ENCODE measurements around the gene MCTP2. TPM values are rescaled to one million over a fixed set of nuclear protein-coding genes. Genes with fewer than 3 reads are reported as not detected.
A peak's percentile ranks its signal among the peaks of the same experiment; 100 is the strongest.

The MCTP2 gene
- polyA plus RNA-seq, 3 donors: 2.4 to 7.4 (median 7.3) TPM

DNA sequence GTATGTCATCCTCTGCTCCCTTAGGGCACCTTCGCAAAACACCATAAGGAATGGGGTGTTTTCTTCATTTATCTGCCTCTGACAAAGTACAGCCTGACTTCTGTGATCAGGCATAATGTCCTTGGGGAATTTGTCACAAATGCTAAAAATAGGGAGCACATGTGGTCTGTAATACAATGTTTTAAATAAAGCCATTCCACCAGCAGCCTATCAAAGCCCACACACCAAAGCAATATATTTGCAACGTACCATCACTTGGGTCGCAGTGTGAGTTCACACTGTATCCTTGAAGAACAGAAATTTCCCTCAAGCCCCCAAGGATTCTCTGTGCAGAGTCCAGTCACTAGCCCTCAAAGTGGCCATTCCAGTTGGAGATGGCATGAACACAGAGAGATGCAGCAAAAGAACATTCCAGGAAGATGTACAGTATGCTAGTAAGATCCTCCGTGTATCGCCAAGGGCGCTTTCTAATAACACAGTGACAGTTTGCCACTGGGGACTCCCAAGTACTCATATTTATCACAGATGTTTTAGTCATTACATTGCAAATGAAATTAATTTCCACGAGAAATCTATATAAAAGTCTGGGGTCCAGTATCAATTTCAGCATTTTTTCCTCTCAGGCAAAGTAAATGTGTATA lies 246.7 kb downstream of the MCTP2 start:
- Mint-ChIP-seq H3K4me1 (no peaks in the 10 kb centered on the region), H3K9me3 (peaks cover 0 to 6% (median 1%) of the 10 kb centered on the region in 7 donors), H3K4me3 (no peak overlapping the region), H3K27me3 (ENCODE audit: low read depth in 3 of 3) (no peaks in the 10 kb centered on the region), H3K27ac (no peak overlapping the region), H3K36me3 (peaks cover 37 to 87% of the 10 kb centered on the region in 2 donors)
- H3K4me1 ChIP-seq (ENCODE audit: control insufficient read depth in 1 of 2, insufficient read depth in 2 of 2, low read length in 2 of 2): no peaks in the 10 kb centered on the region
- intact Hi-C loops (cut with micrococcal nuclease): no loop called here
- peaks cover 0 to 28% of the 10 kb centered on the region in 2 donors for H3K36me3 ChIP-seq (replicated peaks in 1 of 2; ENCODE audit: control insufficient read depth in 1 of 2, insufficient read depth in 2 of 2, low read length in 2 of 2)
- WGBS (ENCODE audit: insufficient coverage): 100% methylated on average over 1 of the region's 7 CpGs
- H3K27me3 ChIP-seq (ENCODE audit: control insufficient read depth in 2 of 2, insufficient read depth in 2 of 2, low read length in 2 of 2): no peaks in the 10 kb centered on the region
- no peak overlapping the region for H3K27ac ChIP-seq (ENCODE audit: low read depth in 1 of 2, low read length in 2 of 2)
- H3K9ac ChIP-seq (ENCODE audit: insufficient read depth, low read length, poor library complexity, severe bottlenecking): no peak overlapping the region
- no peak overlapping the region for H2AFZ ChIP-seq (ENCODE audit: insufficient read depth, low read depth, low read length, poor library complexity, severe bottlenecking)
- H3K9me3 ChIP-seq (replicated peaks in 1 of 2; ENCODE audit: control insufficient read depth in 1 of 2, insufficient read depth in 1 of 2, low read length in 2 of 2): no peaks in the 10 kb centered on the region
- TF ChIP-seq, protein P1, sequence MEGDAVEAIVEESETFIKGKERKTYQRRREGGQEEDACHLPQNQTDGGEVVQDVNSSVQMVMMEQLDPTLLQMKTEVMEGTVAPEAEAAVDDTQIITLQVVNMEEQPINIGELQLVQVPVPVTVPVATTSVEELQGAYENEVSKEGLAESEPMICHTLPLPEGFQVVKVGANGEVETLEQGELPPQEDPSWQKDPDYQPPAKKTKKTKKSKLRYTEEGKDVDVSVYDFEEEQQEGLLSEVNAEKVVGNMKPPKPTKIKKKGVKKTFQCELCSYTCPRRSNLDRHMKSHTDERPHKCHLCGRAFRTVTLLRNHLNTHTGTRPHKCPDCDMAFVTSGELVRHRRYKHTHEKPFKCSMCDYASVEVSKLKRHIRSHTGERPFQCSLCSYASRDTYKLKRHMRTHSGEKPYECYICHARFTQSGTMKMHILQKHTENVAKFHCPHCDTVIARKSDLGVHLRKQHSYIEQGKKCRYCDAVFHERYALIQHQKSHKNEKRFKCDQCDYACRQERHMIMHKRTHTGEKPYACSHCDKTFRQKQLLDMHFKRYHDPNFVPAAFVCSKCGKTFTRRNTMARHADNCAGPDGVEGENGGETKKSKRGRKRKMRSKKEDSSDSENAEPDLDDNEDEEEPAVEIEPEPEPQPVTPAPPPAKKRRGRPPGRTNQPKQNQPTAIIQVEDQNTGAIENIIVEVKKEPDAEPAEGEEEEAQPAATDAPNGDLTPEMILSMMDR (IDR thresholded peaks at IDR 0.05): no peak
- H3K4me2 ChIP-seq (replicated peaks; ENCODE audit: extremely low read depth, low read length, poor library complexity, severe bottlenecking): no peak overlapping the region
- no peak overlapping the region for H3K4me3 ChIP-seq (replicated peaks in 1 of 3; ENCODE audit: low read depth in 2 of 3, low read length in 3 of 3)
- H4K20me1 ChIP-seq (ENCODE audit: insufficient read depth, low read length): no peaks in the 10 kb centered on the region
- no peak for DNase-seq
- no peaks in the 10 kb centered on the region for H3K79me2 ChIP-seq (ENCODE audit: insufficient read depth, low read length)

DNA sequence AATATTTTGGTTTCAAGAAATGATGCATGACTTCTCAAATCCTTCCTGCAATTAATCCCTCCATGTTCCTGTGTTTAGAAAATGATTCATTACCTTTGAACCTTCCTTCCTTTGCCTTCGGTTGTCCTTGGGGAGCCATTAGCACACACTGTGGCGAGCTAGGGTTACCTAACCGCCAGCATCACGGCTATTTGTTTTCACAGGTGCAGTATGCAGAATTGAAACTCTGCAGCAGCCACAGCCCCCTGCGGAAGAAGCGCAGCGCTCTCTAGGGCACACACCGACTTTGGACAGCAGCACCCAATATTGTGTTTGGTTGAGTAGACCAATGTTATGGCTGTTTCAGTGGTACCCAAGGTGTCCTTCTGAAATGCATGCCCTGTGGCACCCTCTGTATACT lies 247.4 kb downstream of the MCTP2 start:
- DNase-seq: no peak
- Mint-ChIP-seq H3K36me3 (peaks cover 37 to 86% of the 10 kb centered on the region in 2 donors), H3K4me3 (no peak overlapping the region), H3K27ac (peak overlapping the region in 1 of 7 donors; percentile 10), H3K27me3 (ENCODE audit: low read depth in 3 of 3) (peaks cover 0 to 1% (median 0%) of the 10 kb centered on the region in 3 donors), H3K4me1 (no peaks in the 10 kb centered on the region), H3K9me3 (peaks cover 0 to 6% (median 1%) of the 10 kb centered on the region in 7 donors)
- H3K4me1 ChIP-seq (ENCODE audit: control insufficient read depth in 1 of 2, insufficient read depth in 2 of 2, low read length in 2 of 2): no peaks in the 10 kb centered on the region
- no peak overlapping the region for H3K27ac ChIP-seq (ENCODE audit: low read depth in 1 of 2, low read length in 2 of 2)
- no peak overlapping the region for H3K9ac ChIP-seq (ENCODE audit: insufficient read depth, low read length, poor library complexity, severe bottlenecking)
- no peaks in the 10 kb centered on the region for H3K27me3 ChIP-seq (ENCODE audit: control insufficient read depth in 2 of 2, insufficient read depth in 2 of 2, low read length in 2 of 2)
- no peak overlapping the region for H2AFZ ChIP-seq (ENCODE audit: insufficient read depth, low read depth, low read length, poor library complexity, severe bottlenecking)
- WGBS (ENCODE audit: insufficient coverage): 84% methylated on average over 4 of the region's 8 CpGs
- no peaks in the 10 kb centered on the region for H3K9me3 ChIP-seq (replicated peaks in 1 of 2; ENCODE audit: control insufficient read depth in 1 of 2, insufficient read depth in 1 of 2, low read length in 2 of 2)
- no peaks in the 10 kb centered on the region for H4K20me1 ChIP-seq (ENCODE audit: insufficient read depth, low read length)
- H3K4me2 ChIP-seq (replicated peaks; ENCODE audit: extremely low read depth, low read length, poor library complexity, severe bottlenecking): no peak overlapping the region
- H3K79me2 ChIP-seq (ENCODE audit: insufficient read depth, low read length): no peaks in the 10 kb centered on the region
- H3K4me3 ChIP-seq (replicated peaks in 1 of 3; ENCODE audit: low read depth in 2 of 3, low read length in 3 of 3): no peak overlapping the region
- peaks cover 0 to 28% of the 10 kb centered on the region in 2 donors for H3K36me3 ChIP-seq (replicated peaks in 1 of 2; ENCODE audit: control insufficient read depth in 1 of 2, insufficient read depth in 2 of 2, low read length in 2 of 2)
- TF ChIP-seq, protein P1 (IDR thresholded peaks at IDR 0.05): no peak
- intact Hi-C loops (cut with micrococcal nuclease): no loop called here

Measured in CD14-positive monocyte (primary cell).